Fibroblast of lung (primary cell): Measurements from ENCODE around the gene EPS8L3. TPM values are rescaled to one million over a fixed set of nuclear protein-coding genes. Genes with fewer than 3 reads are reported as not detected.
A peak's percentile ranks its signal among the peaks of the same experiment; 100 is the strongest.

Experiments
- DNase-seq, 2 donors: peaks; one replicate each; pipeline versions ENCODE4 v3.0.0 to v3.0.0-alpha.2; 2010; ENCODE audit warnings: low read depth in 2 of 2
- H2AFZ ChIP-seq: 2 replicates; pipeline ENCODE4 v1.5.1; 2012; ENCODE audit warnings: low read length, control low read depth, inconsistent platforms
- H3K27ac ChIP-seq: 2 replicates; pipeline ENCODE4 v1.5.1; 2011; ENCODE audit warnings: low read length, control low read depth; ENCODE audit not compliant: insufficient read depth
- H3K27me3 ChIP-seq: 2 replicates; pipeline ENCODE4 v1.5.1; 2011; ENCODE audit warnings: mild to moderate bottlenecking, low read length; ENCODE audit not compliant: control insufficient read depth, insufficient read depth
- H3K36me3 ChIP-seq: 2 replicates; pipeline ENCODE4 v1.5.1; 2011; ENCODE audit warnings: low read length; ENCODE audit not compliant: control insufficient read depth, insufficient read depth
- H3K4me1 ChIP-seq: 2 replicates; pipeline ENCODE4 v1.5.1; 2011; ENCODE audit warnings: low read length; ENCODE audit not compliant: control insufficient read depth, insufficient read depth; ENCODE audit errors: extremely low read depth
- H3K4me2 ChIP-seq: 2 replicates; pipeline ENCODE4 v1.5.1; 2011; ENCODE audit warnings: low read length, control low read depth; ENCODE audit not compliant: insufficient read depth; ENCODE audit errors: extremely low read depth
- H3K4me3 ChIP-seq, 4 experiments: fragments of 200-600 bp in 1 of 4; sonication (generic) in 1 of 4; replicated peaks in 1 of 4; 2 replicates each; pipeline ENCODE4 v1.5.1; 2011 to 2016; ENCODE audit warnings: low read length in 4 of 4, low read depth in 3 of 4, mild to moderate bottlenecking in 3 of 4, control low read depth in 2 of 4, inconsistent platforms in 1 of 4, mixed read lengths in 1 of 4; ENCODE audit not compliant: insufficient read depth in 1 of 4; ENCODE audit errors: control extremely low read depth in 1 of 4
- H3K79me2 ChIP-seq: 2 replicates; pipeline ENCODE4 v1.5.1; 2012; ENCODE audit warnings: mild to moderate bottlenecking, low read length, inconsistent platforms; ENCODE audit not compliant: control insufficient read depth, insufficient read depth
- H3K9ac ChIP-seq: 2 replicates; pipeline ENCODE4 v1.5.1; 2011; ENCODE audit warnings: mild to moderate bottlenecking, low read length, control low read depth; ENCODE audit not compliant: insufficient read depth
- H3K9me3 ChIP-seq: 2 replicates; pipeline ENCODE4 v1.5.1; 2012; ENCODE audit warnings: low read depth, low read length; ENCODE audit not compliant: control insufficient read depth, insufficient read depth
- H4K20me1 ChIP-seq: 2 replicates; pipeline ENCODE4 v1.5.1; 2011; ENCODE audit warnings: low read length; ENCODE audit not compliant: control insufficient read depth, insufficient read depth; ENCODE audit errors: extremely low read depth
- EZH2 ChIP-seq: IDR thresholded peaks from 2 replicates; pipeline ENCODE4 v1.5.1; 2012; ENCODE audit warnings: low read length, control low read depth, mild to moderate bottlenecking; ENCODE audit errors: missing control alignments
- polyA minus RNA-seq: library from RNA; depleted of rRNA, polyadenylated mRNA; stranded (reverse); fragments of >200 nt; gene quantifications from 2 replicates; pipeline ENCODE4 v1.2.3, GENCODE V29; 2011; ENCODE audit warnings: low replicate concordance
- polyA plus RNA-seq, 2 donors: library from polyadenylated mRNA; depleted of rRNA in 1 of 2; stranded (reverse) in 1 of 2; unstranded in 1 of 2; fragments of >200 nt; gene quantifications; 2 replicates each; pipeline ENCODE4 v1.2.1, GENCODE V29; 2011 to 2012; ENCODE audit warnings: missing spikeins in 1 of 2
- total RNA-seq: library from RNA; depleted of rRNA; stranded (reverse); fragments of >200 nt; gene quantifications from 2 replicates; pipeline ENCODE4 v1.2.1, GENCODE V29; 2014
- TF ChIP-seq, protein P1 (sequence below), 2 donors: IDR thresholded peaks in 1 of 2; conservative IDR thresholded peaks in 1 of 2; 1 replicate in 1 of 2; 2 replicates in 1 of 2; pipeline ENCODE4 v1.5.1; 2011 to 2012; ENCODE audit warnings: low read length in 2 of 2, control low read depth in 1 of 2, inconsistent platforms in 1 of 2, low read depth in 1 of 2, mild to moderate bottlenecking in 1 of 2

EPS8L3 gene, protein sequence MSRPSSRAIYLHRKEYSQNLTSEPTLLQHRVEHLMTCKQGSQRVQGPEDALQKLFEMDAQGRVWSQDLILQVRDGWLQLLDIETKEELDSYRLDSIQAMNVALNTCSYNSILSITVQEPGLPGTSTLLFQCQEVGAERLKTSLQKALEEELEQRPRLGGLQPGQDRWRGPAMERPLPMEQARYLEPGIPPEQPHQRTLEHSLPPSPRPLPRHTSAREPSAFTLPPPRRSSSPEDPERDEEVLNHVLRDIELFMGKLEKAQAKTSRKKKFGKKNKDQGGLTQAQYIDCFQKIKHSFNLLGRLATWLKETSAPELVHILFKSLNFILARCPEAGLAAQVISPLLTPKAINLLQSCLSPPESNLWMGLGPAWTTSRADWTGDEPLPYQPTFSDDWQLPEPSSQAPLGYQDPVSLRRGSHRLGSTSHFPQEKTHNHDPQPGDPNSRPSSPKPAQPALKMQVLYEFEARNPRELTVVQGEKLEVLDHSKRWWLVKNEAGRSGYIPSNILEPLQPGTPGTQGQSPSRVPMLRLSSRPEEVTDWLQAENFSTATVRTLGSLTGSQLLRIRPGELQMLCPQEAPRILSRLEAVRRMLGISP
- total RNA-seq (not detected in 2 replicates), polyA plus RNA-seq (not detected in 2 replicates), polyA minus RNA-seq (not detected in 2 replicates)
- not detected in 2 replicates for polyA plus RNA-seq (2012)

DNA sequence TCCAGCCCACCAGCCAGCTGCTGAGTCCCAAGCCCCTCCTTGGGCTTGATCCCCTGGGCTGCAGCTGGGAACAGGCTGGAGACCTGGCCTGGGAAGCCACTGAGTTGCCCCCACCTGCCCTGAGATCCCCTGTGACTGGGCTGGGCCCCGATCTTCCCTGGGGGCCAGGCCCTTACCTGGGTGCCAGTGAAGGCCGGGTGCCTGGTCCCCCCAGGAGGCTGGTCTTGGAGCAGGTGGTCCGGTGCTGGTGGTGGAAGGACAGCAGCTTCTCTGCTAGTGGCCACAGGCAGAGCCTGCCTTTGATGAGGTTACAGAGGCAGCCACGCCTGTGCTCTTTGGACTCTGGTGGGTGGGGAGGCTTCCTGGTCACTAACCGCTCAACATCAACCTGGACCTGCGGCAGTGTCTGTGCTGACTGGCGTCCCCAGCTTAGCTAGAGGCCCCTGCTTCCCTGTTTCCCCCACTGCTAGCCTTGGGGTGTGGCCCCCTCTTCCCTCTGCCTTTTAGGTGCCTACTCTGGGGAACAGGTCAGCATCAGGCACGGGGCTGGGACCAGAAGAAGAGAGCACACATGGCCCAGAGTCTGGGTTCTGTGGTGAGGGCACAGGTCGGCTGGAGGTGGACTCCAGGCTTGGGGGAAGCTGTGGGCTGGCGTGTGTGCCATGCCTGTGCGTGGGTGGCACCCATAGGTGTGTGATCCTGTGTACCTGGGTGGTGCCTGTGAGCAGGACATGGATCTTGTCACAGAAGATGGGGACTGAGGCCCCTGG lies at the start of gene EPS8L3:
TSS of gene EPS8L3 (minus strand) at position 278 of the 770 bp plus-strand sequence. CDS start 2,174 bp downstream, outside the sequence.
- no peak for DNase-seq
- no peak for TF ChIP-seq EZH2
- TF ChIP-seq, protein P1, sequence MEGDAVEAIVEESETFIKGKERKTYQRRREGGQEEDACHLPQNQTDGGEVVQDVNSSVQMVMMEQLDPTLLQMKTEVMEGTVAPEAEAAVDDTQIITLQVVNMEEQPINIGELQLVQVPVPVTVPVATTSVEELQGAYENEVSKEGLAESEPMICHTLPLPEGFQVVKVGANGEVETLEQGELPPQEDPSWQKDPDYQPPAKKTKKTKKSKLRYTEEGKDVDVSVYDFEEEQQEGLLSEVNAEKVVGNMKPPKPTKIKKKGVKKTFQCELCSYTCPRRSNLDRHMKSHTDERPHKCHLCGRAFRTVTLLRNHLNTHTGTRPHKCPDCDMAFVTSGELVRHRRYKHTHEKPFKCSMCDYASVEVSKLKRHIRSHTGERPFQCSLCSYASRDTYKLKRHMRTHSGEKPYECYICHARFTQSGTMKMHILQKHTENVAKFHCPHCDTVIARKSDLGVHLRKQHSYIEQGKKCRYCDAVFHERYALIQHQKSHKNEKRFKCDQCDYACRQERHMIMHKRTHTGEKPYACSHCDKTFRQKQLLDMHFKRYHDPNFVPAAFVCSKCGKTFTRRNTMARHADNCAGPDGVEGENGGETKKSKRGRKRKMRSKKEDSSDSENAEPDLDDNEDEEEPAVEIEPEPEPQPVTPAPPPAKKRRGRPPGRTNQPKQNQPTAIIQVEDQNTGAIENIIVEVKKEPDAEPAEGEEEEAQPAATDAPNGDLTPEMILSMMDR (conservative IDR thresholded peaks at IDR 0.05 in 1 of 2, IDR thresholded peaks at IDR 0.05 in 1 of 2; ENCODE audit: low read depth in 1 of 2, low read length in 2 of 2), result no peak
- H2AFZ ChIP-seq, result peak within 1 kb of the TSS; percentile 9
- peaks cover 3% of the 10 kb centered on the region for H3K4me1 ChIP-seq
- no peaks in the 10 kb centered on the region for H3K36me3 ChIP-seq
- peaks cover 8% of the 10 kb centered on the region for H3K27me3 ChIP-seq
- H3K9ac ChIP-seq, result no peak within 1 kb of the TSS
- H4K20me1 ChIP-seq, result no peaks in the 10 kb centered on the region
- H3K27ac ChIP-seq, result no peak within 1 kb of the TSS
- no peak within 1 kb of the TSS for H3K4me3 ChIP-seq
- H3K79me2 ChIP-seq, result no peaks in the 10 kb centered on the region
- no peak within 1 kb of the TSS for H3K4me2 ChIP-seq
- no peaks in the 10 kb centered on the region for H3K9me3 ChIP-seq

DNA sequence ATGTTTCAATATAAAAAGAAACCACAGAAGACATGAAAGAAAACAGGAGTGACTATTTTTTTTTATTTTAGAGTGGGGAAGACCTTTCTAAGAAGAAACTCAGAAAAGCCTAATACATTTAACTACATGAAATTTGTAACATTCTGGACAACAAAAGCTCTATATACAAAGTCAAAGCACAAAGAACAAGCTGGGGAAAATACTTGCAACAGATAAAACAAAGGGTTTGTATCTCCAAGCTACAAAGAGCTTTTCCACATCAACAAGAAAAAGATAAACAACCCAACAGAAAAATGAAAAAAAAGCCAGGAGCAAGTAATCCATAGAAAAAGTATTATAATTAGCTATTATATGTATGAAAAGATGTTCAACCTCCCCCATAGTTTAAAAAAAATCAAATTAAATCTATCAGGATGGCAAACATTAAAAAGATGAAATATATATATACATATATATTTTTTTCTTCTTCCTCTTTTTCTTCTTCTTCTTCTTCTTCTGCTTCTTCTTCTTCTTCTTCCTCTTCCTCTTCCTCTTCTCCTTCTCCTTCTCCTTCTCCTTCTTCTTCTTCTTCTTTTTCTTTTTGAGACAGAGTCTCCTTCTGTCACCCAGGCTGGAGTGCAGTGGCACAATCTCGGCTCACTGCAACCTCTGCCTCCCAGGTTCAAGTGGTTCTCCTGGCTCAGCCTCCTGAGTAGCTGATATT lies 49.1 kb upstream of the EPS8L3 start:
- H3K4me1 ChIP-seq, result peaks cover 6% of the 10 kb centered on the region
- no peak overlapping the region for H3K4me3 ChIP-seq
- DNase-seq, result no peak
- no peaks in the 10 kb centered on the region for H3K9me3 ChIP-seq
- H3K4me2 ChIP-seq, result no peak overlapping the region
- TF ChIP-seq, protein P1 (conservative IDR thresholded peaks at IDR 0.05 in 1 of 2, IDR thresholded peaks at IDR 0.05 in 1 of 2; ENCODE audit: low read depth in 1 of 2, low read length in 2 of 2), result no peak
- TF ChIP-seq EZH2, result no peak
- H3K27me3 ChIP-seq, result no peaks in the 10 kb centered on the region
- H3K27ac ChIP-seq, result no peak overlapping the region
- no peaks in the 10 kb centered on the region for H3K79me2 ChIP-seq
- H4K20me1 ChIP-seq, result no peaks in the 10 kb centered on the region
- no peak overlapping the region for H2AFZ ChIP-seq
- H3K9ac ChIP-seq, result no peak overlapping the region
- no peaks in the 10 kb centered on the region for H3K36me3 ChIP-seq
